Measurements from ENCODE around the gene PRKCE.

The PRKCE gene

DNA sequence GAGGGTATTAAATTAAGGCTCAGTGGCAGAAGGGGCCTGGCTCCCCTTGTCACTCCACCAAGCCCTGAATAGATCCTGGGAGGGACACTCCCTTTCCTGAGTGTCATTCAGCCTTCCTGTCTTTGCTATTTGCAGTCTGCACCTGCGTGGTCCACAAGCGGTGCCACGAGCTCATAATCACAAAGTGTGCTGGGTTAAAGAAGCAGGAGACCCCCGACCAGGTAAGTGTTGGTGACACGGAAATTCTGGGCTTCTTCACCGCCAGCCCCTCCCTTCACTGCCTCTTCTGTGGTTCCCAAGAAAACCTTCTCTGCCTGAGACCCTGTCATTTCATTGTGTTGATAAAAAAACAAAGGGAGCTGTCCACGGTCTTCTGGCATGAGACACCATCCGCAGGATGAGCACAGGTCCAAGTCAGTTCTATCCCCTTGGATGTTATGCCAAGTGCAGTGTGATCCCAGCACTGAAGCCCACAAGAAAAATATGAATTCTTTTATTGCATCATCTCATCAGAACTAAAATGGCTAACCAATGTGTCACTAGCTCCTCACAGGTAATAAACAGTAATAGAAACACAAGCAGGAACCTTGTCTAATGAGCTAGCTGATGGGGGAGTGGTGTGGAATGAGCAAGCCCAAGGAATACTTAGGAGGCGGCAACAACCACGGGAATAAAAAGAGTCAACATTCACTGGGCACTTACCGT lies 328.8 kb downstream of the PRKCE start:
- H3K4me3 ChIP-seq (ENCODE audit: extremely low read depth, insufficient read depth, low read length, poor library complexity, severe bottlenecking): no peak overlapping the region
- no peaks in the 10 kb centered on the region for H3K9me3 ChIP-seq (ENCODE audit: control insufficient read depth, low read length)
- no peaks in the 10 kb centered on the region for H3K4me1 ChIP-seq (ENCODE audit: control insufficient read depth, insufficient read depth, low read length, poor library complexity, severe bottlenecking)
- no peak overlapping the region for H3K27ac ChIP-seq (ENCODE audit: low read depth, low read length, severe bottlenecking)
- peaks cover 46% of the 10 kb centered on the region for H3K36me3 ChIP-seq (ENCODE audit: control insufficient read depth, insufficient read depth, low read length)
- 68 to 87% methylated on average over 2 to 6 of the region's 11 CpGs for WGBS, 2 experiments (ENCODE audit: insufficient coverage in 2 of 2)

GRCh38 chr2:45981384-45981930 lies 330.0 kb downstream of the PRKCE start:
- Histone ChIP-seq H3K27ac (ENCODE audit: low read depth, low read length, severe bottlenecking) (no peak overlapping the region), H3K36me3 (ENCODE audit: control insufficient read depth, insufficient read depth, low read length) (peaks cover 47% of the 10 kb centered on the region), H3K4me1 (ENCODE audit: control insufficient read depth, insufficient read depth, low read length, poor library complexity, severe bottlenecking) (no peaks in the 10 kb centered on the region), H3K4me3 (ENCODE audit: extremely low read depth, insufficient read depth, low read length, poor library complexity, severe bottlenecking) (no peak overlapping the region), H3K9me3 (ENCODE audit: control insufficient read depth, low read length) (no peaks in the 10 kb centered on the region)
- 82 to 91% methylated on average over 4 of the region's 4 CpGs for WGBS, 2 experiments (ENCODE audit: insufficient coverage in 2 of 2)

DNA sequence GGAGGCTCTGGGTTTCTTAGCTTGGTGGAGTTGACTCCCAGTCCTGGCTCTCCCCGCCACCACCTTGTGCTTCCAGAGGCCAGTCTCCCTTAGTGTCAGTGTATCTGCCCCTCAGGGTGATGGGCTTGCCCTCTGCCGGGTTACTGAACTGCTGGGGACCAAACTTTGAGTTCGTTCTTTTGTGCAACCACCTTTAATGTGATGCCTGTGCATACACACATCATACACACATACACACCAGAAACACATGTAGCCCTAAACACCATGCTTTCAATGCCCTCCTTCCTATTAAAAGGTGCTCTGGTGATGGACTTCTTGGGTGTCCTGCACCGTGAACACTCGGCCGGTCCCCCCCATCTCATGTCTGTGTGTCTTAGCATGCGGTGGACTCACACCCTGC lies 330.6 kb downstream of the PRKCE start:
- H3K9me3 ChIP-seq (ENCODE audit: control insufficient read depth, low read length): no peaks in the 10 kb centered on the region
- H3K27ac ChIP-seq (ENCODE audit: low read depth, low read length, severe bottlenecking): no peak overlapping the region
- H3K4me1 ChIP-seq (ENCODE audit: control insufficient read depth, insufficient read depth, low read length, poor library complexity, severe bottlenecking): no peaks in the 10 kb centered on the region
- H3K4me3 ChIP-seq (ENCODE audit: extremely low read depth, insufficient read depth, low read length, poor library complexity, severe bottlenecking): no peak overlapping the region
- peaks cover 51% of the 10 kb centered on the region for H3K36me3 ChIP-seq (ENCODE audit: control insufficient read depth, insufficient read depth, low read length)
- 93 to 97% methylated on average over 6 to 7 of the region's 7 CpGs for WGBS, 2 experiments (ENCODE audit: insufficient coverage in 2 of 2)

- no peaks in the 10 kb centered on the region for H3K4me1 ChIP-seq (ENCODE audit: control insufficient read depth, insufficient read depth, low read length, poor library complexity, severe bottlenecking)
- no peak overlapping the region for H3K4me3 ChIP-seq (ENCODE audit: extremely low read depth, insufficient read depth, low read length, poor library complexity, severe bottlenecking)
- 94 to 96% methylated on average over 6 to 7 of the region's 7 CpGs for WGBS, 2 experiments (ENCODE audit: insufficient coverage in 2 of 2)
- H3K27ac ChIP-seq (ENCODE audit: low read depth, low read length, severe bottlenecking): no peak overlapping the region
- no peaks in the 10 kb centered on the region for H3K9me3 ChIP-seq (ENCODE audit: control insufficient read depth, low read length)
- H3K36me3 ChIP-seq (ENCODE audit: control insufficient read depth, insufficient read depth, low read length): peaks cover 59% of the 10 kb centered on the region
These were observed 331.7 kb downstream of the PRKCE start for GRCh38 chr2:45983213-45983612.

DNA sequence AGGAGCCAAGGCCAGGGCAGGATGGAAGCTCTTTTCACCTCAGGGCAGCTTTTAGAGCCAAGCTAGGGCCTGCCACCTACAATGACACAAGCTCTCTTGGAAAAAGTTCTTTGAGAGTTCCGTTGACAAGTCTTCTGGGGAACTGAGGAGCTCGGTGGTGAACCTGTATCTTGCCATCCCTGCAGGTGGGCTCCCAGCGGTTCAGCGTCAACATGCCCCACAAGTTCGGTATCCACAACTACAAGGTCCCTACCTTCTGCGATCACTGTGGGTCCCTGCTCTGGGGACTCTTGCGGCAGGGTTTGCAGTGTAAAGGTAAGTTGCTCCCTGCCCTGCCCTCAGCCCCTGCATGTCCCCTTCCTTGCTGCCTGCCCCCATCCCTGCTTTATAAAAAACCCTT lies 332.9 kb downstream of the PRKCE start:
- H3K27ac ChIP-seq (ENCODE audit: low read depth, low read length, severe bottlenecking): no peak overlapping the region
- H3K36me3 ChIP-seq (ENCODE audit: control insufficient read depth, insufficient read depth, low read length): peaks cover 55% of the 10 kb centered on the region
- H3K9me3 ChIP-seq (ENCODE audit: control insufficient read depth, low read length): no peaks in the 10 kb centered on the region
- WGBS, 2 experiments (ENCODE audit: insufficient coverage in 2 of 2): 81 to 86% methylated on average over 7 of the region's 7 CpGs
- H3K4me3 ChIP-seq (ENCODE audit: extremely low read depth, insufficient read depth, low read length, poor library complexity, severe bottlenecking): no peak overlapping the region
- no peaks in the 10 kb centered on the region for H3K4me1 ChIP-seq (ENCODE audit: control insufficient read depth, insufficient read depth, low read length, poor library complexity, severe bottlenecking)

- H3K4me1 ChIP-seq (ENCODE audit: control insufficient read depth, insufficient read depth, low read length, poor library complexity, severe bottlenecking): no peaks in the 10 kb centered on the region
These were observed 333.5 kb downstream of the PRKCE start for GRCh38 chr2:45984896-45985473.

DNA sequence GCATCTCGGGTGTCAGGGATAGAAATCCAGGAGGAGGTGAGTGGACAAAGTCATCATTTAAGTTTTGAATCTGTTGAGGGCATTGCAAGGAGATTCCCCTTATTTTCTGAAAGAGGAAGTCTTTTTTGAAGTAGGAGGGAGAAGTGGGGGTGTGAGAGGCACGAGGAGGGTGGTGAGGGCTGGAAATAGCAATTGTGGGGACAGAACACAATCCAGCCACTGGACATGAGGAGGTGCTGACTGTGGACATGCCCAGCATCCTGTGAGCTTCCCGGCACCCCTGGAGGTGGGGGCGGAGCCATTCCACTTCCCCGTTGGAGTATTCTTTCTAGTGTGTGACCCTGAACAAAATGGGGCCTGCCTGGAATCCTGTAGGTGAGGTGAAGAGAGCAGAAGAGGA lies 335.0 kb downstream of the PRKCE start:
- Histone ChIP-seq H3K4me3 (ENCODE audit: extremely low read depth, insufficient read depth, low read length, poor library complexity, severe bottlenecking) (no peak overlapping the region), H3K4me1 (ENCODE audit: control insufficient read depth, insufficient read depth, low read length, poor library complexity, severe bottlenecking) (no peaks in the 10 kb centered on the region), H3K27ac (ENCODE audit: low read depth, low read length, severe bottlenecking) (no peak overlapping the region), H3K36me3 (ENCODE audit: control insufficient read depth, insufficient read depth, low read length) (peaks cover 45% of the 10 kb centered on the region), H3K9me3 (ENCODE audit: control insufficient read depth, low read length) (no peaks in the 10 kb centered on the region)
- WGBS, 2 experiments (ENCODE audit: insufficient coverage in 2 of 2): 68 to 76% methylated on average over 4 to 5 of the region's 5 CpGs

More at GRCh38 chr2:45984896-45985473, 333.5 kb downstream of the PRKCE start:
- H3K27ac ChIP-seq (ENCODE audit: low read depth, low read length, severe bottlenecking): no peak overlapping the region
- no peaks in the 10 kb centered on the region for H3K9me3 ChIP-seq (ENCODE audit: control insufficient read depth, low read length)
- H3K4me3 ChIP-seq (ENCODE audit: extremely low read depth, insufficient read depth, low read length, poor library complexity, severe bottlenecking): no peak overlapping the region
- peaks cover 53% of the 10 kb centered on the region for H3K36me3 ChIP-seq (ENCODE audit: control insufficient read depth, insufficient read depth, low read length)
- WGBS, 2 experiments (ENCODE audit: insufficient coverage in 2 of 2): 95 to 97% methylated on average over 8 of the region's 13 CpGs

- 88 to 90% methylated on average over 2 of the region's 2 CpGs for WGBS, 2 experiments (ENCODE audit: insufficient coverage in 2 of 2)
- H3K36me3 ChIP-seq (ENCODE audit: control insufficient read depth, insufficient read depth, low read length): peaks cover 36% of the 10 kb centered on the region
- no peak overlapping the region for H3K4me3 ChIP-seq (ENCODE audit: extremely low read depth, insufficient read depth, low read length, poor library complexity, severe bottlenecking)
- H3K4me1 ChIP-seq (ENCODE audit: control insufficient read depth, insufficient read depth, low read length, poor library complexity, severe bottlenecking): peaks cover 6% of the 10 kb centered on the region
- no peaks in the 10 kb centered on the region for H3K9me3 ChIP-seq (ENCODE audit: control insufficient read depth, low read length)
- H3K27ac ChIP-seq (ENCODE audit: low read depth, low read length, severe bottlenecking): no peak overlapping the region
These were observed 336.4 kb downstream of the PRKCE start for GRCh38 chr2:45987856-45988255.

- H3K4me3 ChIP-seq (ENCODE audit: extremely low read depth, insufficient read depth, low read length, poor library complexity, severe bottlenecking): no peak overlapping the region
- 83 to 92% methylated on average over 2 to 7 of the region's 7 CpGs for WGBS, 2 experiments (ENCODE audit: insufficient coverage in 2 of 2)
- no peaks in the 10 kb centered on the region for H3K9me3 ChIP-seq (ENCODE audit: control insufficient read depth, low read length)
These were observed 337.4 kb downstream of the PRKCE start for GRCh38 chr2:45988879-45989278.

GRCh38 chr2:45990131-45990530 lies 338.7 kb downstream of the PRKCE start:
- no peak overlapping the region for H3K4me3 ChIP-seq (ENCODE audit: extremely low read depth, insufficient read depth, low read length, poor library complexity, severe bottlenecking)
- H3K36me3 ChIP-seq (ENCODE audit: control insufficient read depth, insufficient read depth, low read length): peaks cover 35% of the 10 kb centered on the region
- H3K27ac ChIP-seq (ENCODE audit: low read depth, low read length, severe bottlenecking): no peak overlapping the region
- no peaks in the 10 kb centered on the region for H3K9me3 ChIP-seq (ENCODE audit: control insufficient read depth, low read length)
- H3K4me1 ChIP-seq (ENCODE audit: control insufficient read depth, insufficient read depth, low read length, poor library complexity, severe bottlenecking): peaks cover 6% of the 10 kb centered on the region
- WGBS, 2 experiments (ENCODE audit: insufficient coverage in 2 of 2): 92 to 94% methylated on average over 6 of the region's 6 CpGs

More at GRCh38 chr2:45988879-45989278, 337.4 kb downstream of the PRKCE start:
- Histone ChIP-seq H3K4me1 (ENCODE audit: control insufficient read depth, insufficient read depth, low read length, poor library complexity, severe bottlenecking) (peaks cover 6% of the 10 kb centered on the region), H3K27ac (ENCODE audit: low read depth, low read length, severe bottlenecking) (no peak overlapping the region), H3K36me3 (ENCODE audit: control insufficient read depth, insufficient read depth, low read length) (peaks cover 36% of the 10 kb centered on the region)
